HG02938 (cell line): Measurements from ENCODE around the gene LY6G5B.

ENCODE experiments used
- ATAC-seq: cut with Tn5 transposase; IDR thresholded peaks from one replicate; pipeline ENCODE4 v1.9.1; 2021; ENCODE audit warnings: mild to moderate bottlenecking, moderate library complexity; ENCODE audit not compliant: unreplicated experiment

The LY6G5B gene, protein sequence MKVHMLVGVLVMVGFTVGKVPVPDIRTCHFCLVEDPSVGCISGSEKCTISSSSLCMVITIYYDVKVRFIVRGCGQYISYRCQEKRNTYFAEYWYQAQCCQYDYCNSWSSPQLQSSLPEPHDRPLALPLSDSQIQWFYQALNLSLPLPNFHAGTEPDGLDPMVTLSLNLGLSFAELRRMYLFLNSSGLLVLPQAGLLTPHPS

DNA sequence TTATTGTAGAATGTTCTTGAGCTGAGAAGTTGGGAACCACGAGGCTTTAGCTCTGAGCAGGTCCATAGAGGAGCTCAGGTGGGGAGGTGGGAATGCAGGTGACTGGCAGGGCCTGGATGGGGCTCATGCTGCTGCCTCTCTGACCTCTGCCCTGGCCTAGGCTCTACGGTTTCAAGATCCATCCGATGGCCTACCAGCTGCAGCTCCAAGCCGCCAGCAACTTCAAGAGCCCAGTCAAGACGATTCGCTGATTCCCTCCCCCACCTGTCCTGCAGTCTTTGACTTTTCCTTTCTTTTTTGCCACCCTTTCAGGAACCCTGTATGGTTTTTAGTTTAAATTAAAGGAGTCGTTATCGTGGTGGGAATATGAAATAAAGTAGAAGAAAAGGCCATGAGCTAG, at the start of gene LY6G5B:
LY6G5B (plus strand) TSS at position 301 of the 400 bp plus-strand sequence. CDS start 975 bp downstream, outside the sequence.
- no peak for ATAC-seq

DNA sequence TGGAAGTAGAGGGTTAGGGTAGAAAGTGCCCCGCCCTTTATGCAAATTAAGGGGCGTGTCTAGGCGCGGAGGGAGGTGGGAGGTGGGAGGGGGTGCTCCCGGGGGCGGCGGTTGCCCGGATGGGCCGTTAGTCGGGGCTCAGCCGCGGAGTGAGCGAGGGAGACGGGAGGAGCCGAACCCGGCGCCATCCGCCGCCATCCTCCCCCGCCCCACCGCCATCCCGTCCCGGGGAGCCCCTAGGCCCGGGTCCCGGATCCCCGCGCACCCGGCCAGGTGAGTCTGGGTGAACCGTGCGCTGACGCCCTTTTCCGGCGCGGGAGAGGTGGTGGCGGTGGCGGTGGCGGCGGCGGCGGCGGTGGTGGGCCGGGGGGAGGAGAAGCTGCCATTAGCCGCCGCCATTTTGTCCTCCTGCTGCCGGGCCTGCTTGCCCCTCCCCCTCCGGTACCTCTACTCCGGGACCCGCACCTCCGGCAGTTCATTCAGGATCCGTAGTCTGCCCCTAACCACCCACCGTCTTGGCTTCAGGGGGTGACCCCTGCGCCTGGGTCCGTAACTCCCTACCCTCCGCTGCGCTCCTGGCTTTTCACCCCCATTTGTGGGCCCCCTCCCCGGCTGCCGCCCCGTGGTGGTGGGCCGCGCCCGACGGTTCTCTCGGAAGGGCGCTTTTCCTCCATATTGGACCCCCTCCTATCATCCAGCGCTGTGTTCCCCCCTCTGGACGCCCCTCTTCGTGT, 49.0 kb upstream of the LY6G5B start, which contains the start of gene PRRC2A:
PRRC2A (plus strand) TSS at position 130 of the 734 bp plus-strand sequence. CDS start 2,075 bp downstream, outside the sequence.
- peak; percentile 26 for ATAC-seq

DNA sequence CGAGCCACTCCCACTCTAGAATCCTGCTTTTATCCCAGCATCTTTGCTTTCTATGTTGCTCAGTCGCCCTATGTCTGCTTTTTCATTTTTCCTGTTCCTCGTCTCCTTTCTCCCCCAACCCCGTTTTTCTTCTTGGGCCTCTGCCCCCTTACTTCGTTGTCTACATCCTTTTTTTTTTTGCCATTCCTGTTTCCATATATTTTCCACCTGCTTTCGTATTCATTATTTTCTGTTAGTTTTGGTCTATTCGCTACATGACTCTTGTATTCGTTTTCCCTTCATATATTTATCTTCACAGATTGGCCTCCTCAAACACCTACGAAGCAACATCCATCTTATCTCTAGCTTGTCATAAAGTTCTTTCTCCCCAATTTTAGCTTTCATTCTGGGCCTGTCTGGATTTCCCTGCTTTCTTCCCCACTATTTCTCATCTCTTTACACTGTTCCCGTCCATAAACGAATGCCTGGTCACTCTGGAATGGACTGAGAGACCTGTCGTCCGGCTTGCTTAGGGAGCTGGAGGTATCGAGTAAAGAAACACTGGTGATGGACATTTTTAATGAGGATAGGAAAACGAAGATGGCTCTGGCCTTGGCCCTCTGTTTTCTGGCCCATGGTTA, 48.3 kb upstream of the LY6G5B start:
- ATAC-seq: no peak

DNA sequence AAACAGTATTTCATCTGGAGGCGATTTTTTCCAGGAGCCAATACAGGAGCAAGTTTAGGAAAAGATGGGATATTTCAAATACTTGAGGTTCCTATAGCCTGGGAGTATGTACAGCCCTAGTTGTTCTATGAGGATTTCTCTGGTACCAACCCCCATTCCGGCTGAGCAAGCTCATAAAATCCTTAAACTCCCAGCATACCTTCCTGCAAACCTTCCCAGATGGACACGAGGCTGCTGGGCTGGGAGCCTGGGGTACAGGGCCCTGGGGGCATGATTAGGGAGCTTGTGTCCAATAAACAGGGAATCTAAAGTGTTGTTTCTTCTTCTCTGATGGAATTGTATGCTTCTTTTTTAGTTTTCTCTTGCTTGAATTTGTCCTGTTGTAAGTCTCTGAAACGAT, 47.8 kb upstream of the LY6G5B start:
- no peak for ATAC-seq

DNA sequence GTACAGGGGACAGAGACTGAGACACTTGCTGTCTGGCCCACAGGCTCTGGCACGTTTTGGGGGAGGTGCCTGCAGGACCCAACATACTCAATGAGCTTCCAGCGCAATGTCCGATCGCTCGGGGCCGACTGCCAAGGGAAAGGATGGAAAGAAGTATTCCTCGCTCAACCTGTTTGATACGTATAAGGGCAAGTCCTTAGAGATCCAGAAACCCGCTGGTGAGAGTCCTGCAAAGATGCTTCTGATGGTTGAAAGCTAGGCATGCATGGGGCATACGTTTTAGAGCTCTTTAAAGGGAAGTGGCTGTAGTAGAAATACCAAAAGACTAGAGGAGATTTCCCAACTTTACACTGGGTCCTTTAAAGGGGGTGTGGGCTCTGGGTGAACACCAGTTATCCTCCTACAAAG, 47.1 kb upstream of the LY6G5B start:
- no peak for ATAC-seq

DNA sequence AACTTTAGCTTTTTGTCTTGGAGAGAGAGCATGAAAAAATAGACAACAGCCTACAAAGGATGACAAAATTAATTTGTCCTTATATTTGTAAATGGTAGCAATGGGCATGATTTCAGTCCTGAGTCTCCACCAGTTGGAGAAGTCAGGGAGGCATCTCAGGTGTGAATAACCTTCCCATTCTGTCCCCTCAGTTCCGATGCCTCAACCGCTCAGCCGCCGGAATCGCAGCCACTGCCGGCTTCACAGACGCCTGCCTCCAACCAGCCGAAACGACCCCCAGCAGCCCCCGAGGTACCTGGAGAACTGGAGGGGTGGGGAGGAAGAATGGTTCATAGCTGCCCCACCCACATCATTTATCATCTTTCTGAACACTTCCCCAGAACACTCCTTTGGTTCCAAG, 45.7 kb upstream of the LY6G5B start:
- ATAC-seq: no peak

DNA sequence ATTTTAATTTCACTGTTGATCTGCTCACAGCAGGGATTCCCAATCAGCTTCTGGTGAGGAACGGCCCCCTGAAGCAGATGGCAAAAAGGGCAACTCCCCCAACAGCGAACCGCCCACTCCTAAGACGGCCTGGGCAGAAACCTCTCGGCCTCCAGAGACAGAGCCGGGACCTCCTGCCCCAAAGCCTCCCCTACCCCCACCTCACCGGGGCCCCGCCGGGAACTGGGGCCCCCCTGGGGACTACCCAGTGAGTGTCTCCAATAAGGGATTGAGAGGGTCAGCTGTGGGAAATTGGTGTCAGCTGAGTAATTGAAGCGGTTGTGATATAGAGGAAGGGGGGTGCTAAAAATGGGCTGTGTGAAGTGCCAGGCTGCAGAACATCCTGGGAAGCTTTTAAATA, 42.8 kb upstream of the LY6G5B start:
- ATAC-seq: no peak

DNA sequence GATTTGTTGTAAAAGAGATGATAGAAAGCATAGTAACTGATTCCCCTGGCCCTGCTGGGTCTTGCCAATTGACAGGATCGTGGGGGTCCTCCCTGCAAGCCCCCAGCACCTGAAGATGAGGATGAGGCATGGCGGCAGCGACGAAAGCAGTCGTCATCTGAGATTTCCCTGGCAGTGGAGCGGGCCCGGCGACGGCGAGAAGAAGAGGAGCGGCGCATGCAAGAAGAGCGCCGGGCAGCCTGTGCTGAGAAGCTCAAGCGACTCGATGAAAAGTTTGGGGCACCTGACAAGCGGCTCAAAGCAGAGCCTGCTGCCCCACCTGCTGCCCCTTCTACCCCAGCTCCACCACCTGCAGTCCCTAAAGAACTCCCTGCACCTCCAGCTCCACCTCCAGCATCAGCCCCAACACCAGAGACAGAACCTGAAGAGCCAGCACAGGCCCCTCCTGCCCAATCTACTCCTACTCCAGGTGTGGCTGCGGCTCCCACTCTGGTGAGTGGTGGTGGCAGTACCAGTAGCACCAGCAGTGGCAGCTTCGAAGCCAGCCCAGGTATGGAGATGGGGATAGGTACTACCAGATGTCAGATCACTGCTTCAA, 42.0 kb upstream of the LY6G5B start:
- no peak for ATAC-seq

DNA sequence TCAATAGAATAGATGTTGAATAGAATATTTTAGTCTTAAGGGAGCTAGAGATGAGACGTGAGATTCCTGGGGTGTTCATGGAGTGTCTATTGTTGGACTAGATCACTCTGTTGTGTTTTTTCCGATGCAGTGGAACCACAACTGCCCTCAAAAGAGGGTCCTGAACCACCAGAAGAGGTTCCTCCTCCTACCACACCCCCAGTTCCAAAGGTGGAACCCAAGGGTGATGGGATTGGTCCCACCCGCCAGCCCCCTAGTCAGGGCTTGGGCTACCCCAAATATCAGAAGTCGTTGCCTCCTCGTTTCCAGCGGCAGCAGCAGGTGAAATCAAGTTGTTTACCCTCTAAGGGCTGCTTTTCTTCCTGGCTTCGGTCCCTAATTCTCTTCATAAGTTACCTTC, 40.8 kb upstream of the LY6G5B start:
- no peak for ATAC-seq

DNA sequence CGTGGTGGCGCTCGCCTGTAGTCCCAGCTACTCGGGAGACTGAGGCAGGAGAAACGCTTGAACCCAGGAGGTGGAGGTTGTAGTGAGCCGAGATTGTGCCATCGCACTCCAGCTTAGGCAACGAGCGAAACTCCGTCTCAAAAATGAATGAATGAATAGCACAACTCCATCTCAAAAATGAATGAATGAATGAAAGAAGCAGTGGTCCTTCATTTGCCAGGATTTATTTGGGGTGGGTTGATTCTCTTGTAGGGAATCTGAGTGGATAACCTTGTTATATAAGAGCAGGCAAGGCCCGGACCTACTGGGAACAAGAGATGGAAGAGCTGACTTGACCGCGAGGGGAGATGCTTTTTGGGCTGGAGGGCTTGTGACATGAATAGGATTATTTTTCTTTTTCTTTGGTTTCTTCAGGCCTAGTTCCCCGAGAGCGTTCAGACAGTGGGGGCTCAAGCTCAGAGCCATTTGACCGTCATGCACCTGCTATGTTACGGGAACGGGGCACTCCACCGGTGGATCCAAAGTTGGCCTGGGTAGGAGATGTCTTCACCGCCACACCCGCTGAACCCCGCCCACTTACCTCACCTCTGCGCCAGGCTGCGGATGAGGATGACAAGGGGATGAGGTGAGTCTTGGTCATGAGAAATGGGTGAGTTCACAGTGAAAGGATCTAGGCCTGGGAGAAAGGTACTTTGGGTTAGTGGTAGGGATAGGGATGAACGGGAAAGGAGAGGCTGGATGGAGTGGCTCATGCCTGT, 39.4 kb upstream of the LY6G5B start:
- no peak for ATAC-seq

DNA sequence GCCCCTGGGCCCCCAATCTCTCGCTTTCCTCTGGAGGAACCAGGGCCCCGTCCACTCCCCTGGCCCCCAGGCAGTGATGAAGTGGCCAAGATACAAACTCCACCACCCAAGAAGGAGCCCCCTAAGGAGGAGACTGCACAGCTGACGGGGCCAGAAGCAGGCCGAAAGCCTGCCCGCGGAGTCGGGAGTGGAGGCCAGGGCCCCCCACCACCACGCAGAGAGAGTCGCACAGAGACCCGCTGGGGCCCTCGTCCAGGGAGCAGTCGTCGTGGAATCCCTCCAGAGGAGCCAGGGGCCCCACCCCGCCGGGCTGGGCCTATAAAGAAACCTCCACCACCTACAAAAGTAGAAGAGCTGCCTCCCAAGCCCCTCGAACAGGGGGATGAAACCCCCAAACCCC, 38.6 kb upstream of the LY6G5B start:
- ATAC-seq: no peak

DNA sequence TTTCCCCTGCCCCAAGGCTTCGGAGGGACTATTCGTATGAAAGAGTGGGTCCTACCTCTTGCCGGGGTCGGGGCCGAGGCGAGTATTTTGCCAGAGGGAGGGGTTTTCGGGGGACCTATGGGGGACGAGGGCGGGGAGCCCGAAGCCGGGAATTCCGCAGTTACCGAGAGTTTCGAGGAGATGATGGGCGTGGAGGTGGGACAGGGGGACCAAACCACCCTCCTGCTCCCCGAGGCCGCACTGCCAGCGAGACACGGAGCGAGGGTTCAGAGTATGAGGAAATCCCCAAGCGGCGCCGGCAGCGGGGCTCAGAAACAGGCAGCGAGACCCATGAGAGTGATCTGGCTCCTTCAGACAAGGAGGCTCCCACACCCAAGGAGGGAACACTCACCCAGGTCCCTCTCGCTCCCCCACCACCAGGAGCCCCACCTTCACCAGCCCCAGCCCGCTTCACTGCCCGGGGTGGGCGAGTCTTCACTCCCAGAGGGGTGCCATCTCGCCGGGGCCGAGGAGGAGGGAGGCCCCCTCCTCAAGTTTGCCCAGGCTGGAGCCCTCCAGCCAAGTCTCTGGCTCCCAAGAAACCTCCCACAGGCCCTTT, 38.0 kb upstream of the LY6G5B start:
- ATAC-seq: no peak

DNA sequence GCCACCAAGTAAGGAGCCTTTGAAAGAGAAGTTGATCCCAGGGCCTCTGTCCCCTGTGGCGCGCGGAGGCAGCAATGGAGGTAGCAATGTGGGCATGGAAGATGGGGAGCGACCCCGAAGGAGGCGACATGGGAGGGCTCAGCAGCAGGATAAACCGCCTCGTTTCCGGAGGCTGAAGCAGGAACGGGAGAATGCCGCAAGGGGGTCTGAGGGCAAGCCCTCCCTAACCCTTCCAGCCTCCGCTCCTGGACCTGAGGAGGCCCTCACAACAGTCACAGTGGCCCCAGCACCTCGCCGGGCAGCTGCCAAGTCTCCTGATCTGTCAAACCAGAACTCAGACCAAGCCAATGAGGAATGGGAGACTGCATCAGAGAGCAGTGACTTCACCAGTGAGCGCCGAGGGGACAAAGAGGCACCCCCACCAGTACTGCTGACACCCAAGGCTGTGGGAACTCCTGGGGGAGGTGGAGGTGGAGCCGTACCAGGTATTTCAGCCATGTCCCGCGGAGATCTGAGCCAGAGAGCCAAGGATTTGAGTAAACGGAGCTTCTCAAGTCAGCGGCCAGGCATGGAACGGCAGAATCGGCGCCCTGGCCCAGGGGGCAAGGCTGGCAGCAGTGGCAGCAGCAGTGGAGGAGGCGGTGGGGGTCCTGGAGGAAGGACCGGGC, 37.4 kb upstream of the LY6G5B start:
- ATAC-seq: no peak

DNA sequence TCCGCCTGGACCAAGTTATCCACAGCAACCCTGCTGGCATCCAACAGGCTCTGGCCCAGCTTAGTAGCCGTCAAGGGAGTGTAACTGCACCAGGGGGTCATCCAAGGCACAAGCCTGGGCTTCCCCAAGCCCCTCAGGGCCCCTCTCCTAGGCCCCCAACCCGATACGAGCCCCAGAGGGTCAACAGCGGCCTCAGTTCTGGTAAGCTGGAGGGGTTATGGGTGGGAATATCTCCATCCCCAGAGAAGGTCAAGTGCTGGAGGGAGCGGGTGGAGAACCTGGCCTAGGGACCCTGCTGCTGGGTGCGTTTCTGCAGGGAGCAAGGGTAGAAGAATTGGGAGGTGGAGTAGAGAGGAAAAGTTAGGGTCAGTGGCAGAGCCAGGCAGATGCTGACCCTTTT, 36.3 kb upstream of the LY6G5B start:
- no peak for ATAC-seq

DNA sequence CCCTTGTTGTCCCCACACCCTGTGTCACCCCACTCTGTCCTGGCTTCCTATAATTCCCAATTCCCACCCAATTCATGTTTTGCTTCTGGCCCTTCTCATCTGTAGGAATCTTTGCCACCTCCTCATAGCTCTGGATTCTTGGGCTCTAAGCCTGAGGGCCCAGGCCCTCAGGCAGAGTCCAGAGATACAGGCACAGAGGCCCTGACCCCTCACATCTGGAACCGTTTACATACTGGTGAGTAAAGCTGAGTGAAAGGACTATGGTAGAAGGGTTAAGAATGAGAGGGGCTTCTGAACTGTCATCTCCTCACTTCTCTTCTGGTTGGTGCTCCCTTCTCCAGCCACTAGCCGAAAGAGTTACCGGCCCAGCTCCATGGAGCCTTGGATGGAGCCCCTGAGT, 35.6 kb upstream of the LY6G5B start:
- no peak for ATAC-seq

DNA sequence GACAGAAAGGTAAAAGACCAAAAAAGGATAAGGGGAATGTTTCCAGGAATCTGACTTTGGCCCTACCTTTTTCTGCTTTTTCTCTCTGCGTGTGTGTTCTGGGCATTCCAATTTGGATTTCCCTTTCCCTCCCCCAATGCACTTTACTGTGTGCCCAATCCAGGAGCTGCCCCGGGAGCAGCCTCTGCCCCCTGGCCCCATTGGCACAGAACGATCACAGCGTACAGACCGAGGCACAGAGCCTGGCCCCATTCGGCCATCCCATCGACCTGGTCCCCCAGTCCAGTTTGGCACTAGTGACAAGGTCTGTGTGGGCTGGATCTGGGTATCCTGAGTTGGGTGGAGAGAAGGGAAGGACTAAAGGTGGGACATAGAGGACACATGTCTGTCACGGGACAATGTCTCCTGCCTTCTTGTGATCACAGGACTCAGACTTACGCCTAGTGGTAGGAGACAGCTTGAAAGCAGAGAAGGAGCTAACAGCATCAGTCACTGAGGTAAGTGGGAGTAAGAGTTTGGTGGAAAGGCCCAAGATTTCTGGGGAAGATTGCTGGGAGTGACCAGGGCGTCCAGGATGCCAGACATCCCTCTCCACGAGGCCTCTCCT, 34.7 kb upstream of the LY6G5B start:
- no peak for ATAC-seq

DNA sequence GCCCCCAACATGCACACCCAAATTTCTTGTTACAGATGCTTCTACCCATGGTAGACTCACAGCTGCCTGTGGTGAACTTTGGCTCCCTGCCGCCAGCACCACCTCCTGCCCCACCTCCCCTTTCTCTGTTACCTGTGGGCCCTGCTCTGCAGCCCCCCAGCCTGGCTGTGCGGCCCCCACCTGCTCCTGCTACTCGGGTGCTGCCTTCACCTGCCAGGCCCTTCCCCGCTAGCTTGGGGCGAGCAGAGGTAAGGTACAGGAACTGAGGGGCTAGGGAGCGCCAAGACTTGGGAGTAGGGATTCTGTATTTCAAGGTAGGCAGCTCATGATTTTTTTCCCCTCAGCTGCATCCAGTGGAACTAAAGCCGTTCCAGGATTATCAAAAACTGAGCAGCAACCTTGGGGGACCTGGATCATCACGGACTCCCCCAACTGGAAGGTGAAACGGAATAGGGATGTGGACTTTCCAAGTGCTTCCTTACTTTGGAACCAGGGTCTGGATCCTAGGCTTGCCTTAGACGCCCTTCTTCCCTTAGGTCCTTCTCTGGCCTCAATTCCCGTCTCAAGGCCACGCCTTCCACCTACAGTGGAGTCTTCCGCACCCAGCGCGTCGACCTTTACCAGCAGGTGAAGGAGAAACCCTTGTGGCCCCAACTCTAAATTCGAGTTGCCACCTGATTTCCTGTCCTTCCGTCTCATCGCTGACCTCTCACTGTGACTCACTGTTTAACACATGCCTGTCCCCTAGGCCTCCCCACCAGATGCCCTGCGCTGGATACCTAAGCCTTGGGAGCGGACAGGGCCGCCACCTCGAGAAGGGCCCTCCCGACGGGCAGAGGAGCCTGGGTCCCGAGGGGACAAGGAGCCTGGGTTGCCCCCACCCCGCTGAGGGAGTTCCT, 32.8 kb upstream of the LY6G5B start:
- ATAC-seq: no peak

DNA sequence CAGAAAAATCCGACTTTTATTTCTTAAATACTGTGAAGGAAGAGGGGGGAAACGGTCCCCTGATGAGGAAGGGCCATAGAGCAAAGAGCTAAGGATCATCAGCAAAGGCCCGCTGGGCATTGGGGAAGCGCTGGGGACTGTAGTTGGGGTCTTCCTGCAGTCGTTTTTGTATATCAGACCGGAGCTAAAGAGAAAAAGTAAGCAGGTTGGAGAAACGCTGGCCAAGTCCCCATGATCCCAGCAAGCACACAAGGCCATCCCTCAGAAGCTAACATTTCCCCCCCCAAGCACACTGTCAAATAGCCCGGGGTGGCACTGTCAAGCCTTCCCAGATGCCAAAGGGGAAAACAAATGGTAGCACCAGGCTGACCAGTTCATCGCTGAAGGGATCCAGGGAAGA, 30.7 kb upstream of the LY6G5B start:
- ATAC-seq: no peak

DNA sequence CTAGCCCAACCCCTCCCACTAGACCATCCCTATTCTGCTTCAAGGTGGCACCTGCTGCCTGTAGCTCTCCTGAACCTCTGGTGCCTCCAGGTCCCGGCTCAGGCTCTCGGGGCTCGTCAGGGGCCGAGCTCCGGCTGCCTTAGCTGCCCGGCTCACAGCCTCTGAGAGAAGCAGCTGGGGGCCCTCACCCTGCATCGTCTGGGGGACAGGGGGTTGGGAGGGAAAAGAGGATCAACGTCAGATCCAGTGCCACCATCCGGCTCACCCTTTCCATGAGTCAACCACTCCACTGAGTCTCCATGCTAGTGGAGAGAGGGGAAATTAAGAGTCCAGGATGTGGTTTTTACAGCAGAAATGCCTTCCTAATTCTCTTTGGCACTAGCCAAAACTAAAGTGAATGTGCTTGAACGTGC, 30.3 kb upstream of the LY6G5B start:
- ATAC-seq: no peak
